Measurements from ENCODE around the gene PLAC1. TPM values are rescaled to one million over a fixed set of nuclear protein-coding genes. Genes with fewer than 3 reads are reported as not detected.

Gene PLAC1
- total and polyA plus RNA-seq, 2 experiments from 2014 or later = 0.50 to 0.83 TPM

DNA sequence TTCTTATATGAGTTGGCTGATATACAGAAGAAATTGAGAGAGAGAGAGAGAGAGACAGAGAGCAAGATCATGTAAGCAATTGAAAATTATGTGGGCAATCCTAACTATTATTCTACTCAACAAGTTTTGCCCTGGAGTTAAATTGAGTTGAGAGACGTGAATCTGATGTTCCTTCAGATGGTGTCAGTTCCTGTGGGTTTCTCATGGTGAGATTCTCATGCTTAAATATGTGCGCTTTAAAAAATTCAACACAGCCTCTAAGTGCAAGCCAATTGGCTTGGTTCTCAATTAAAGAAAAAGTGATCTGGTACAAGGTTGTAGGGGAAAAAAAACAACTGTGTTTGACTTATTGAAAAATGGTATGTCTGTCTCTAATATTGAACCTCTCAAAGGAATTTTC, 35.4 kb upstream of the PLAC1 start (continued):
- no peak for TF ChIP-seq EZH2 (IDR thresholded peaks at IDR 0.05; ENCODE audit: low read depth, unreplicated experiment)
- TF ChIP-seq JUNB (IDR thresholded peaks at IDR 0.05; ENCODE audit: unreplicated experiment) = no peak
- no peak for TF ChIP-seq NANOG (IDR thresholded peaks at IDR 0.05; ENCODE audit: borderline replicate concordance)
- TF ChIP-seq, protein P1, sequence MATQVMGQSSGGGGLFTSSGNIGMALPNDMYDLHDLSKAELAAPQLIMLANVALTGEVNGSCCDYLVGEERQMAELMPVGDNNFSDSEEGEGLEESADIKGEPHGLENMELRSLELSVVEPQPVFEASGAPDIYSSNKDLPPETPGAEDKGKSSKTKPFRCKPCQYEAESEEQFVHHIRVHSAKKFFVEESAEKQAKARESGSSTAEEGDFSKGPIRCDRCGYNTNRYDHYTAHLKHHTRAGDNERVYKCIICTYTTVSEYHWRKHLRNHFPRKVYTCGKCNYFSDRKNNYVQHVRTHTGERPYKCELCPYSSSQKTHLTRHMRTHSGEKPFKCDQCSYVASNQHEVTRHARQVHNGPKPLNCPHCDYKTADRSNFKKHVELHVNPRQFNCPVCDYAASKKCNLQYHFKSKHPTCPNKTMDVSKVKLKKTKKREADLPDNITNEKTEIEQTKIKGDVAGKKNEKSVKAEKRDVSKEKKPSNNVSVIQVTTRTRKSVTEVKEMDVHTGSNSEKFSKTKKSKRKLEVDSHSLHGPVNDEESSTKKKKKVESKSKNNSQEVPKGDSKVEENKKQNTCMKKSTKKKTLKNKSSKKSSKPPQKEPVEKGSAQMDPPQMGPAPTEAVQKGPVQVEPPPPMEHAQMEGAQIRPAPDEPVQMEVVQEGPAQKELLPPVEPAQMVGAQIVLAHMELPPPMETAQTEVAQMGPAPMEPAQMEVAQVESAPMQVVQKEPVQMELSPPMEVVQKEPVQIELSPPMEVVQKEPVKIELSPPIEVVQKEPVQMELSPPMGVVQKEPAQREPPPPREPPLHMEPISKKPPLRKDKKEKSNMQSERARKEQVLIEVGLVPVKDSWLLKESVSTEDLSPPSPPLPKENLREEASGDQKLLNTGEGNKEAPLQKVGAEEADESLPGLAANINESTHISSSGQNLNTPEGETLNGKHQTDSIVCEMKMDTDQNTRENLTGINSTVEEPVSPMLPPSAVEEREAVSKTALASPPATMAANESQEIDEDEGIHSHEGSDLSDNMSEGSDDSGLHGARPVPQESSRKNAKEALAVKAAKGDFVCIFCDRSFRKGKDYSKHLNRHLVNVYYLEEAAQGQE (IDR thresholded peaks at IDR 0.05; ENCODE audit: unreplicated experiment) = no peak
- TF ChIP-seq EZH2phosphoT487 (IDR thresholded peaks at IDR 0.05; ENCODE audit: unreplicated experiment) = no peak
- TF ChIP-seq ZNF114 (CRISPR knock-in tag; IDR thresholded peaks at IDR 0.05) = no peak

DNA sequence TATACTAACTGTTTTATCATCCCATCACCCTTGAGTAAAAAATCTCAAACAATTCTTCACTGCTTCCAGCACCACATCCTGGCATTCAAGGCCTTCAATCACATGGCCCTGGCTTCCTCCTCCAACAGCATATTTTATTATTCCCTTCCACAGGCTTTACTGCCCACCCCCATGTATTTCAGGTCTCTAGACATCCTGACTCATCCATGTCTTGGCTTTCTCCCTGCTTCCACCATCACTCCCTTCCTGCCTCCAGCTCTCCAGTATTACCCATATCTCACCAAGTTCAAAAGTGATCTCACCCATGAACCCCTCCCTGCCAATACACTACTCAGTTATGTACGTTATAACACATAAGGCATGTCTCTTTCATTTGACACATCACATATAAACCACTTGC, 34.7 kb upstream of the PLAC1 start:
- Mint-ChIP-seq H3K27me3 (ENCODE audit: insufficient read depth, low read depth, poor library complexity) (no peaks in the 10 kb centered on the region), H3K4me3 (no peak overlapping the region), H3K36me3 (ENCODE audit: low read depth) (no peaks in the 10 kb centered on the region), H3K4me1 (peaks cover 5% of the 10 kb centered on the region; the same call in 2 of the 3 replicates), H3K27ac (no peak overlapping the region), H3K9me3 (no peaks in the 10 kb centered on the region)
- H3F3A ChIP-seq (replicated peaks; ENCODE audit: low read depth) = no peaks in the 10 kb centered on the region
- H2AFZ ChIP-seq = no peak overlapping the region
- no peaks in the 10 kb centered on the region for H3K9me2 ChIP-seq (ENCODE audit: insufficient read depth)
- H3K4me3 ChIP-seq = no peak overlapping the region
- H4K20me1 ChIP-seq (replicated peaks; ENCODE audit: insufficient read depth) = no peaks in the 10 kb centered on the region
- DNase-seq (ENCODE audit: low spot score) = no peak
- H3K4me2 ChIP-seq = no peak overlapping the region
- no peaks in the 10 kb centered on the region for H3K36me3 ChIP-seq (ENCODE audit: insufficient read depth)
- H3K79me2 ChIP-seq (replicated peaks; ENCODE audit: insufficient read depth) = no peaks in the 10 kb centered on the region
- ATAC-seq = no peak
- H3K27ac ChIP-seq (ENCODE audit: low read depth) = no peak overlapping the region
- H3K27me3 ChIP-seq (ENCODE audit: insufficient read depth) = no peaks in the 10 kb centered on the region
- no peaks in the 10 kb centered on the region for H3K4me1 ChIP-seq (ENCODE audit: insufficient read depth)
- TF ChIP-seq ZNF331 (CRISPR knock-in tag; IDR thresholded peaks at IDR 0.05; ENCODE audit: low read depth) = no peak
- TF ChIP-seq EZH2 (IDR thresholded peaks at IDR 0.05; ENCODE audit: low read depth, unreplicated experiment) = no peak
- no peak for TF ChIP-seq JUNB (IDR thresholded peaks at IDR 0.05; ENCODE audit: unreplicated experiment)
- TF ChIP-seq, protein P2, sequence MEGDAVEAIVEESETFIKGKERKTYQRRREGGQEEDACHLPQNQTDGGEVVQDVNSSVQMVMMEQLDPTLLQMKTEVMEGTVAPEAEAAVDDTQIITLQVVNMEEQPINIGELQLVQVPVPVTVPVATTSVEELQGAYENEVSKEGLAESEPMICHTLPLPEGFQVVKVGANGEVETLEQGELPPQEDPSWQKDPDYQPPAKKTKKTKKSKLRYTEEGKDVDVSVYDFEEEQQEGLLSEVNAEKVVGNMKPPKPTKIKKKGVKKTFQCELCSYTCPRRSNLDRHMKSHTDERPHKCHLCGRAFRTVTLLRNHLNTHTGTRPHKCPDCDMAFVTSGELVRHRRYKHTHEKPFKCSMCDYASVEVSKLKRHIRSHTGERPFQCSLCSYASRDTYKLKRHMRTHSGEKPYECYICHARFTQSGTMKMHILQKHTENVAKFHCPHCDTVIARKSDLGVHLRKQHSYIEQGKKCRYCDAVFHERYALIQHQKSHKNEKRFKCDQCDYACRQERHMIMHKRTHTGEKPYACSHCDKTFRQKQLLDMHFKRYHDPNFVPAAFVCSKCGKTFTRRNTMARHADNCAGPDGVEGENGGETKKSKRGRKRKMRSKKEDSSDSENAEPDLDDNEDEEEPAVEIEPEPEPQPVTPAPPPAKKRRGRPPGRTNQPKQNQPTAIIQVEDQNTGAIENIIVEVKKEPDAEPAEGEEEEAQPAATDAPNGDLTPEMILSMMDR (conservative IDR thresholded peaks at IDR 0.05; ENCODE audit: low read depth in 2 of 2) = no peak
- TF ChIP-seq, protein P1 (IDR thresholded peaks at IDR 0.05; ENCODE audit: unreplicated experiment) = no peak
- TF ChIP-seq CREB1 (CRISPR knock-in tag; IDR thresholded peaks at IDR 0.05; ENCODE audit: low read depth) = no peak
- TF ChIP-seq, protein P3, sequence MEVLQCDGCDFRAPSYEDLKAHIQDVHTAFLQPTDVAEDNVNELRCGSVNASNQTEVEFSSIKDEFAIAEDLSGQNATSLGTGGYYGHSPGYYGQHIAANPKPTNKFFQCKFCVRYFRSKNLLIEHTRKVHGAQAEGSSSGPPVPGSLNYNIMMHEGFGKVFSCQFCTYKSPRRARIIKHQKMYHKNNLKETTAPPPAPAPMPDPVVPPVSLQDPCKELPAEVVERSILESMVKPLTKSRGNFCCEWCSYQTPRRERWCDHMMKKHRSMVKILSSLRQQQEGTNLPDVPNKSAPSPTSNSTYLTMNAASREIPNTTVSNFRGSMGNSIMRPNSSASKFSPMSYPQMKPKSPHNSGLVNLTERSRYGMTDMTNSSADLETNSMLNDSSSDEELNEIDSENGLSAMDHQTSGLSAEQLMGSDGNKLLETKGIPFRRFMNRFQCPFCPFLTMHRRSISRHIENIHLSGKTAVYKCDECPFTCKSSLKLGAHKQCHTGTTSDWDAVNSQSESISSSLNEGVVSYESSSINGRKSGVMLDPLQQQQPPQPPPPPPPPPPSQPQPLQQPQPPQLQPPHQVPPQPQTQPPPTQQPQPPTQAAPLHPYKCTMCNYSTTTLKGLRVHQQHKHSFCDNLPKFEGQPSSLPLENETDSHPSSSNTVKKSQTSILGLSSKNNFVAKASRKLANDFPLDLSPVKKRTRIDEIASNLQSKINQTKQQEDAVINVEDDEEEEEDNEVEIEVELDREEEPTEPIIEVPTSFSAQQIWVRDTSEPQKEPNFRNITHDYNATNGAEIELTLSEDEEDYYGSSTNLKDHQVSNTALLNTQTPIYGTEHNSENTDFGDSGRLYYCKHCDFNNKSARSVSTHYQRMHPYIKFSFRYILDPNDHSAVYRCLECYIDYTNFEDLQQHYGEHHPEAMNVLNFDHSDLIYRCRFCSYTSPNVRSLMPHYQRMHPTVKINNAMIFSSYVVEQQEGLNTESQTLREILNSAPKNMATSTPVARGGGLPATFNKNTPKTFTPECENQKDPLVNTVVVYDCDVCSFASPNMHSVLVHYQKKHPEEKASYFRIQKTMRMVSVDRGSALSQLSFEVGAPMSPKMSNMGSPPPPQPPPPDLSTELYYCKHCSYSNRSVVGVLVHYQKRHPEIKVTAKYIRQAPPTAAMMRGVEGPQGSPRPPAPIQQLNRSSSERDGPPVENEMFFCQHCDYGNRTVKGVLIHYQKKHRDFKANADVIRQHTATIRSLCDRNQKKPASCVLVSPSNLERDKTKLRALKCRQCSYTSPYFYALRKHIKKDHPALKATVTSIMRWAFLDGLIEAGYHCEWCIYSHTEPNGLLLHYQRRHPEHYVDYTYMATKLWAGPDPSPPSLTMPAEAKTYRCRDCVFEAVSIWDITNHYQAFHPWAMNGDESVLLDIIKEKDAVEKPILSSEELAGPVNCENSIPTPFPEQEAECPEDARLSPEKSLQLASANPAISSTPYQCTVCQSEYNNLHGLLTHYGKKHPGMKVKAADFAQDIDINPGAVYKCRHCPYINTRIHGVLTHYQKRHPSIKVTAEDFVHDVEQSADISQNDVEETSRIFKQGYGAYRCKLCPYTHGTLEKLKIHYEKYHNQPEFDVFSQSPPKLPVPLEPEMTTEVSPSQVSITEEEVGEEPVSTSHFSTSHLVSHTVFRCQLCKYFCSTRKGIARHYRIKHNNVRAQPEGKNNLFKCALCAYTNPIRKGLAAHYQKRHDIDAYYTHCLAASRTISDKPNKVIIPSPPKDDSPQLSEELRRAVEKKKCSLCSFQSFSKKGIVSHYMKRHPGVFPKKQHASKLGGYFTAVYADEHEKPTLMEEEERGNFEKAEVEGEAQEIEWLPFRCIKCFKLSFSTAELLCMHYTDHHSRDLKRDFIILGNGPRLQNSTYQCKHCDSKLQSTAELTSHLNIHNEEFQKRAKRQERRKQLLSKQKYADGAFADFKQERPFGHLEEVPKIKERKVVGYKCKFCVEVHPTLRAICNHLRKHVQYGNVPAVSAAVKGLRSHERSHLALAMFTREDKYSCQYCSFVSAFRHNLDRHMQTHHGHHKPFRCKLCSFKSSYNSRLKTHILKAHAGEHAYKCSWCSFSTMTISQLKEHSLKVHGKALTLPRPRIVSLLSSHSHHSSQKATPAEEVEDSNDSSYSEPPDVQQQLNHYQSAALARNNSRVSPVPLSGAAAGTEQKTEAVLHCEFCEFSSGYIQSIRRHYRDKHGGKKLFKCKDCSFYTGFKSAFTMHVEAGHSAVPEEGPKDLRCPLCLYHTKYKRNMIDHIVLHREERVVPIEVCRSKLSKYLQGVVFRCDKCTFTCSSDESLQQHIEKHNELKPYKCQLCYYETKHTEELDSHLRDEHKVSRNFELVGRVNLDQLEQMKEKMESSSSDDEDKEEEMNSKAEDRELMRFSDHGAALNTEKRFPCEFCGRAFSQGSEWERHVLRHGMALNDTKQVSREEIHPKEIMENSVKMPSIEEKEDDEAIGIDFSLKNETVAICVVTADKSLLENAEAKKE (CRISPR knock-in tag; IDR thresholded peaks at IDR 0.05) = no peak
